ENCODE measurements around the gene THRB.

- TF ChIP-seq CTCF (IDR thresholded peaks at IDR 0.05 in 8 of 11, conservative IDR thresholded peaks at IDR 0.05 in 3 of 11) (no peak), POLR2A (IDR thresholded peaks at IDR 0.05) (no peak), POLR2AphosphoS5 (IDR thresholded peaks at IDR 0.05) (no peak)
Observed at GRCh38 chr3:24483873-24484272, 10.8 kb downstream of the THRB start.
